Left colon (tissue), 2 donors: Measurements from ENCODE around the gene MEF2A. TPM values are rescaled to one million over a fixed set of nuclear protein-coding genes. Genes with fewer than 3 reads are reported as not detected.
A peak's percentile ranks its signal among the peaks of the same experiment; 100 is the strongest.

Source experiments
- ATAC-seq: fragments of 200-7000 bp; cut with Tn5 transposase; one replicate; pipeline ENCODE4 v1.9.1; 2020; ENCODE audit warnings: mild to moderate bottlenecking, moderate library complexity
- DNase-seq, 2 donors: peaks; one replicate each; pipeline ENCODE4 v3.0.0-alpha.2; 2020
- intact Hi-C, 2 donors: fragments of 100-400 bp; cut with DNase I in 1 of 2; cut with micrococcal nuclease in 1 of 2; formaldehyde crosslinking; loops; one replicate each; pipeline versions ENCODE4 v1.11.2 to v1.14.0; 2022; cut with DNase I, micrococcal nuclease
- total RNA-seq, 2 donors: library from RNA; stranded (reverse); fragmentation: NEBNext Ultra II Directional; extraction: Animal tissue kit (Norgen Biotek cat#: 25700); gene quantifications; one replicate each; pipeline ENCODE4 v1.2.1, GENCODE V29; 2021
- donor health status: DM: no; HTN: no; CAD: no.
- donor health status: DM: yes; HTN: yes; CAD: no.

The MEF2A gene
- total RNA-seq, 2 donors from 2014 or later, result 35.3 to 40.5 TPM

DNA sequence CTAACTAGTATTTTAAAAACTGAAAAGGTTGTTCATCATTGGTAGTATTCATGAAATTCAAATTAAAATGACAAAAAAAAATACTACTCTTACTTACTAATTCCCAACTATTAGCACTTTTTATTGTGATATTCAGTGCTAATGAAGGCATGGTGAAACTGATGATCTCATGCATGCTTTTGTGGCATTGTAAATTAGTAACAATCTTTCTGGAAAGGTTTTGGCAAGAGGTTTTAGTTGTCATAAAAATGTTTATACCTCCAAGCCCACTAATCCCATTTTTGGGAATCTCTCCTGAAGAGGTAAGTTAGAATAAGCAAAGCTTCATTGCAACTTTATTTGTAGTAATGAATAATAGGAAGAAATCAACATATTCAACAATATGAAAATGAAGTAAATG is 114.5 kb downstream of the MEF2A start:
- intact Hi-C loops, result no loop called here
- DNase-seq, result no peak
- ATAC-seq, result no peak

DNA sequence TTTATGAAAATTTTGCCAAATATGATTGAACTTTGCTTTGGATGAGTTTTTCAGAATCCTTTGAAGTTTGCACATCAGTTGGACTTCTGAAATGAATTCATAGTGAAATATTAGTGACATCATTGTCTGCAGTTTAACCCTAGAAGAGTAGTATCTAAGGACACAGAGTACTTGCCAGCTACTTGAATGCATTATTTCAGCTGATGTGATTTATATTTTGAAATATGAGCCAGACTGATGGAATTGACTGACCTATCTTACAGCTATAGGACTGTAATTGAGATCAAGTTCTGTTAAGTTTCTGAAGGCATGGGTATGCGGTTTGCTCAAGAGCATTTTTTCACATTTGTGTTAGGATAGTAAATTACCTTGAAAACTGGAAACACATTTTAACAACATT is 116.2 kb downstream of the MEF2A start:
- ATAC-seq, result no peak
- DNase-seq, result no peak
- intact Hi-C loops, result no loop called here

DNA sequence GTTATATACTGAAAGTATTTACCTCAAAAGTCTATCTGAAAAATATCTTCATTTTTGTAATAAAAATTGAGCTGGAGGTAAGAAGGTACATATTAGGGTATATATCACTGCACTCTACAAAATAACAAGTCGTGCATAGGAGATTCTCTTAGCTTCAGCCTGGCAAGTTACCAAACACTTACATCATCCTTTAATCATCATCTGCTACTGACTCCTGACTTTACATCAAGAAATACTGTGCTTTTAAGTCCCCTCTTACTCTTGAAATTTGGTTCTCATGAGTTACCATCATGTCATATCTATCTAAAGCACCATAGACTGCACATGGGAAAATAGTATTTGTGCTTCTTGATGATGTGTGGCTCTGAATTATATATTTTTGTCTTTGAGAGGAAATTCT is 116.7 kb downstream of the MEF2A start:
- ATAC-seq, result no peak
- no peak for DNase-seq
- intact Hi-C loops, result no loop called here

DNA sequence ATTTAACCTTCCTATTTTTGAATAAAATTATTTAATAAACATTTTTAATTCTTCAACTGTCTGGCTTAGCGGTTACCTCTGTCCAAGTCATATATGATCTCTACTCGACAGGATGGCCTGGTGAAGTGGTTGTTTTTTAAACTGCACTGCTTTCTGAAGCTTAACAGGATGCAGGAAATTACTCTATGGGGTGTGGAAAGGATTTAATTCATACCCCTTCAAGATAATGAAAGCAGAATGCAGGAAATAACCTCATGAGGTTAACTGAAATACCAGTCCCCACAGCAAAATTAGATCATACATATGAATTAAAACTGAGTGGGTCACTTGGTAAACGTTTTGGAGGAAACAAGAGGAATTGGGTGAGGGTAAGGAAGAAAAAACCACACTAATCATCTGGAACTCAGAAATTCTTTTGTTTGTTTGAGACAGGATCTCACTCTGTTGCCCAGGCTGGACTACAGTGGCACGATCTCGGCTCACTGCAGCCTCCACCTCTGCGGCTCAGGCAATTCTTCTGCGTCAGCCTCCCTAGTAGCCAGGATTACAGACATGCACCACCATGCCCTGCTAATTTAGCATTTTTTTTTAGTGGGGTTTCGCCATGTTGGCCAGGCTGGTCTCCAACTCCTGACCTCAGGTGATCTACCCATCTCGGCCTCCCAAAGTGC is 117.4 kb downstream of the MEF2A start:
- DNase-seq (no peak), ATAC-seq (no peak)
- intact Hi-C loops, result no loop called here

DNA sequence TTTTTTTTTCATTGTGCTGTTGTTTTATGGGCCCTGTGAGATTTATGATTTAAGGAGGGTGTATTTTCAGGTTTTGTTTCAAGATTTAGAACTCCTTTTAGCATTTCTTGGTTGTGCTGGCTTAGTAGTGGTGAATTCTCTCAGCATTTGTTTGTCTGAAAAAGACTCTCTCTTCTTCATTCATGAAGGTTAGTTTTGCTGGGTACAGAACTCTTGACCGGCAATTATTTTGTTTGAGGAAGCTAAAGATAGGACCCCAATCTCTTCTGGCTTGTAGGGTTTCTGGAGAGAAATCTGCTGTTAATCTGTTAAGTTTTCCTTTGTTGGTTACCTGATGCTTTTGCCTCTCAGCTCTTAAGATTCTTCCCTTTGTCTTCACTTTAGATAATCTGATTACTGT is 120.5 kb downstream of the MEF2A start:
- ATAC-seq, result no peak
- DNase-seq, result no peak
- intact Hi-C loops, result no loop called here

DNA sequence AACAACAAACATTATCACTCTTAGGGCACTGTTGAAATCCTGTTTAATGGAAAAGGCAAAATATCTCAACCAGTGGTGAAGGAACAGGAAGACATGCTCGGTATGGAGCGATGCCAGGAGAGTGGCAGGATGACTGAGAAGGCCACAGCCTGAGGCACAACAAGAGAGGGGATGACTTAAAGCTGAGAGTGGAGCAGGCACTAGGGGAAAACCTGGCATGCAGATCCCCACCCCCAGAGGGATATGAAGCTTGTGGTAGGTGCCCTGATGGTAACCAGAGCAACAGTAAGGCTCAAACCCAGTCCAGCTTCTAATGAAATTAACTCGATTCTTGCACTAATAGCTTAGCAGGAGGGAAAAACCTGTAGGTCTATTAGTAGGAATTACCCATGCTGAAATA is 127.0 kb downstream of the MEF2A start:
- intact Hi-C loops, result no loop called here

DNA sequence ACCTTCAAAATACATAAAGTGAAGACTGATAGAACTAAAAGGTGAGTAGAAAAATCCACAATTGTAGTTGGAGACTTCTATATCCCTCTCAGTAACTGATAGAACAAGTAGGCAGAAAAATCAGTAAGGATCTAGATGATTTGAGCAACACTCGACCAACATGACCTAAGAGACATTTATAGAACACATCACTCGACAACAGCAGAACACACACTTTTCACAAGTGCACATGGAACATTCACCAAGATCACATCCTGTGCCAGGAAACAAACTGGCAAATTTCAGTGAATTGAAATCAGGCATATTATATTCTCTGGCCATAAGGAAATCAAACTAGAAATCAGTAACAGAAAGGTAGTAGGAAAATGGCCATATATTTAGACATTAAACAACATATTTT is 130.3 kb downstream of the MEF2A start:
- intact Hi-C loops, result no loop called here
- no peak for DNase-seq
- ATAC-seq, result no peak

More for the DNA sequence above, 127.0 kb downstream of the MEF2A start:
- no peak for DNase-seq
- ATAC-seq, result no peak

DNA sequence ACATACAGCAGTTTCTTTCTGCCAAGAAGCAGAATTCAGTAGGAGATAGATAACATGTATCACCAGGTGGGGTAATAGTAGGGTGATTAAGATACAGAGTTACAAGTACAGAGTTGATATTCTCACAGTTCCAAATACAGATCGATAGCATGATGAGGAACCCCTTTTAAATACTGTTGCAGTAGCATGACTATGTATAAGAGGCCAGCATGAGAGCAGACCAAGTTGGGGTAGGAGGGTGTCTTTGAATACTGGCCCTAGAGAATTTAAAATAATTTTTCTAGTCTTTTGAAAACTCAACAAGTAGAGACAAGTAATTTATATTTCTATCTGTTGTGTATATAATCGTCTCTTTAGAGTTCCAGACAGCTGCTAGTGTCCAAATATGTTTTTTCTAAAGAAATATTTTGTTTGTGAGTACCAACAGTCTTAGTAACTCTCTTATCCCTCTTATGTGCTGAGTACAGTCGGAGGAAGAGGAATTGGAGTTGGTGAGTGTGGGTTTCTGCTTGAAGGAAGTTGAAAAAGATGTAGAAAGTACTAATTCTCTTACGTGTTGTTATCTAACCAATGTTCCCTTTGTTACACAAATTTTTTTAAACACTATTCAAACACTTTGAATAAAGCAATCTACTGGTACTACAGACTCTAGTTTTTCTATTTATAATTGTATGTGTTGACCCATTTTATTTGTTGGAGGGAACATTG is 137.3 kb downstream of the MEF2A start:
- intact Hi-C loops, result no loop called here
- no peak for ATAC-seq
- no peak for DNase-seq

DNA sequence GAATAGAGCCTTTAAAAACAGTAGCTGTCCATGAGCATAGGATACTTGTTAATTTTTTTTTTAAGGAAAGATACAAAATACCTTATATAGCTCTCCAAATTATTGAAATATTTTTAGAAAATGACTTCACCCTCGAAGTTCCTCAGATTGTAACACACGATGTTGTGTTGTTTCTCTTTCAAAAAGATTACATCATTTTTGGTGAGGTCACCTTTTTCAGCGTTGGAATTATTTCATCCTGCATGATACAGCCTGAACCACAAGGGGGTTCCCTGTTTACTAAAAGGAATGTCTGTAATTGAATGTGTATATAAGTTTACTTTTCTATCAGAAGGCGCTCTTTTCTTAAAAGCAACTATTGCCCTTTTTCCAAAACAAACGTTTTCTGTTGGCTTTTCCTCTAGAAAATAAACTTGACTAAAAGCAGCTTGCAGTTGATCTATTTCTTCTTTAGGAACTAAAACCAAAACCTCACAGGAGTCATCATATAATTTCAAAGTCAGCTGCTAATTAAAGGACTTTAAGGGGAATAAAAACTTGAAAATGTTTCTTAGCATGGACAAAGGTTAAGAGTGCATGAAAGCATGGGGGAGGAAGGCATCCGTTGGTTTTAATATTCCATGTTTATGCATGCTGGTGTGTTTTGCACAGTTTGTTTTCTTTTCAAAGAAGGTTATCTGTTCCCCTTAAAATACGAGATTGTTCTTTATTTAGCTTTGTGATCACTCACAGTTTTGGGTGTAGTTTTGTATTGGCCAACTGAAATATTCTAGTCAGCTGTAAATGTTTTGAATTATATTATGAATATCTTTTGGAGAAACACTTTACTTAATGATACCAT is 138.0 kb downstream of the MEF2A start:
- ATAC-seq, result peak; percentile 51
- no peak for DNase-seq
- intact Hi-C loops, result no loop called here

DNA sequence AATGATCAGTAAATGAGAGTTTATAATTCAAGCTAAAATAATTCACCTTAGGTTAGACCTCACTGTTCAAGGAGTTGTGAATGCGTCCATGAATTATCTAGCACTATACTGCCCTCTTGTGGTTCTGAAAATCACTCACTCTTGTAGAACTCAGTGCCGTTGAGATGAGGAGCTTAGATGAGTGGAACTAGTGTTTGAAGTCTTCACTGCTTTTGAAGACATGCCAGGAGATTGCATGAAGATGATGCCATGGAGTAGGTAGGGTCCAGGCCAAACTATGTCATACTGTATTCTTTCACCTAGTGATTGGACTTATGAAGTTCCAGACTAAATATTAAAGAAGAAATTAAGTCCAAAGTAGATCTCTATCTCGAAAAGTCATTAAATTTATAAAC is 138.7 kb downstream of the MEF2A start:
- intact Hi-C loops, result no loop called here
- DNase-seq, result no peak
- peak; percentile 75 for ATAC-seq

DNA sequence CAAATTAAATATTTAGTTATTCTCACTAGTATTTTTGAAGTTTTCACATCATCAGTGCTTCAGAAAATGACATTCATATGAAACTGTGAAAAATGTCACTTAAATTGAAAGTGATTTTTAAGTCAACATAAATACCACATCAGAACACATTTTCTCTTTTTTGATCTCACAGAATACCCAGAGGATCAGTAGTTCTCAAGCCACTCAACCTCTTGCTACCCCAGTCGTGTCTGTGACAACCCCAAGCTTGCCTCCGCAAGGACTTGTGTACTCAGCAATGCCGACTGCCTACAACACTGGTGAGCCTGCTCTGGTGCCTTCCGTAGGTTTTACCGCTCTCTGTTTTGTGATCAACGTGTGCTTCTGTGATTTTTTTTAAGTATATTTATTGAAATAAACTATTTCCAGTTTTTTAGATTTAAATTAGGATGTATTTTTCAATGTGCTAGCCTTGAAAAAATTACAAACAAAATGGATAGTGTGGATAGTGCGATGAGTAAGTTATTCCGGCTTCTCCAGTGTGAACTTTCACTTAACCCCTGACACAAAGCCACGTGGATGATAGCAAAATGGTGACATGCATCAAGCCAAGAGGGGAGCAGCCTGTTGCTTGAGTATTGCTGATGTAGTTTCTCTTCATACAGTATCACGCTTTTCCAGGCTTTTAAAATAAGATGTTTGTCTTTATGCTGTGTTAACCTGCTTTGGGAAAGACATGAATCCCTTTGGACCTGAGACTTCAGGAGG is 140.9 kb downstream of the MEF2A start:
- intact Hi-C loops, result loop anchor here in 1 of 2 donors (5.0 kb wide), 1 partner anchor 419 kb away; no protein-coding TSS in a partner anchor
- DNase-seq (no peak), ATAC-seq (no peak)

DNA sequence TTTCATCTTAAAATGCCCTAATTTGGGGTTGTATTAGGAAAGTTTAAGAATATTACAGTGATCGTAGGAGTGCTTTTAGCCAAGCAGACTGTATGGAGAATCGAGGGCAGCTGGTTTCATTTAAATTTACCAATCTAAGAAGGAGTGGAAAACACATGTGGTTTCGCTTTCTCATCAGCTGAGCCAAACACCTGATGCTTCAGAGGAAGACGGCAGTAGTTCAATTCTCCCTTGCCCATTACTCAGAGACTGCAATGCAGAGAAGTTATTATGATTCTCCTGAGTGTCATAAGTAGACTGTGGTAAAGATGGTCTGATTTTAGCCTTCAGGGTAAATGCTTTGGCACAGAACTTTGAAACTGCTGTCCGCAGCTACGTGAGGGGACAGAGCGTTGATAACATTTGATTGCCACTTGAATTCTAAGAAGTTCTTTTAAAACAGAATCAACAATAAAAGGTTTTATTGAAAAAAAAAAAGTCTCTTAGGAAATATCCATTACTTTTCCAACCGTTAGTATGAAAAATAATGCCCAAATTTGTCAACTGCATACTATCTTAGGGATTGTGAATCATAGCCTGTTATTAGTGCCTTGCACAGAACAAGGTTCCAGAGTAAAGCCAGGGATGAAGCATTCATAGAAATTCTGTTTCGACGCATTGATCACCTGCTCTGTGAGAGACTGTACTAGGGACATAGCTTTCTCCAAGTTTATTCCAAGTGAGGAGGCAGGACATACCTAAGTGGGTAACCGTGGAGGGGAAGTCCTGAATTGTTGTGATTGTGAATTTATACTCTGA is 141.9 kb downstream of the MEF2A start:
- ATAC-seq (no peak), DNase-seq (no peak)
- intact Hi-C loops, result loop anchor here in 1 of 2 donors (5.0 kb wide), 1 partner anchor 420 kb away; no protein-coding TSS in a partner anchor

DNA sequence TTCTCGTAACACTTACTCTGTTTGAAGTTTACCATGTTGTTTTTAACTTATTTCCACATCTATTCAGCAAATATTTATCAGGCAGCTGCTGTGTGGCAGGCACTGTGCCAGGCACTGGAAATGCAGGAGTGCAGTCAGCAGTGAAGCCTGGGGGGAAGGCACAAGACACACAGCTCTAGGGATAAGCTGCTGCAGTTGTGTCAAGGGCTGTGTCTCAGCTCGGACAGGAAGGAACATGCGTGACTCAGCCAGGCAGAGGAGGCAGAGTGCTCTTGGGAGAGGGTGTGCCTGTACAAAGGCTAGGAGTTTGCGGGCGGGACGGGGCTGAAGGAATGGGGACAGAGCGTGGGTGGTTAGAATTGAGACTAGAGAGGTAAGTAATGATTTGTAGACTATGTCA is 142.8 kb downstream of the MEF2A start:
- DNase-seq (peak; percentile 57 to 76), ATAC-seq (peak; percentile 93)
- intact Hi-C loops, result loop anchor here in 1 of 2 donors (5.0 kb wide), 1 partner anchor 421 kb away; no protein-coding TSS in a partner anchor

DNA sequence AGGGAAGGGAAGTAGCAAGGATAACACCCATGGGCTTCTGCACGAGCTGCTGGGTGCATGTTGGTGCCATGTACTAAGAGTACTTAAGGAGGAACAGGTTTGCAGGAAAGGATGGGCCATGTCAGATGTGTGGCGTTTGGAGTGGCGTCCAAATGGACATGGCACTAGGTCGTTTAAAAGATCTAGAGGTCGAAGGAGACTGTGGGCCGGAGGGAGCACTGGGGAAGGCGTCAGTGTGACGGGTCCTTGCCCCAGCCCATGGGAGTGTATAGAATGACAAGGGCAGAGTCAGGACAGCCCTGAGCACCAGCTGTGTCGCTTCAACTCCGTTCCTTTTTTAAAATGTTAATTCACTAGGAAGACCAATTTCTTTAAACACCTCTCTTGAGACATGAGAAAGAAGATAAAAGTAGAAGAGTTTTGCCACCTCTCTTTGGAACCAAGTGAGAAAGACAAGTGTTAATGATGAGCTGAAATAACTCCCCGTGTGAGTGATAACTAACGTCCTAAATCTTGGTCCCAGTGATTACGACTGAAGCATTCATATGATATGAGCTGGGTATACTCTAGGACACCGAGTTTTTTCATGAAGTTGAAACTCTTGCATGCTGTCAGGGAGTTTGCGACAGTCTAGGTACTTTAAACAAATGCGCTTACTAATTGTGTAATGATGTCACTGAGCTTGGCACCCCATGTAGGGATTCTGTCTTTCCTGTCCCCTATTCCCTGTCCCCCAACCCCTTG is 143.6 kb downstream of the MEF2A start:
- ATAC-seq (no peak), DNase-seq (no peak)
- intact Hi-C loops, result loop anchor here in 1 of 2 donors (5.0 kb wide), 1 partner anchor 422 kb away; no protein-coding TSS in a partner anchor

DNA sequence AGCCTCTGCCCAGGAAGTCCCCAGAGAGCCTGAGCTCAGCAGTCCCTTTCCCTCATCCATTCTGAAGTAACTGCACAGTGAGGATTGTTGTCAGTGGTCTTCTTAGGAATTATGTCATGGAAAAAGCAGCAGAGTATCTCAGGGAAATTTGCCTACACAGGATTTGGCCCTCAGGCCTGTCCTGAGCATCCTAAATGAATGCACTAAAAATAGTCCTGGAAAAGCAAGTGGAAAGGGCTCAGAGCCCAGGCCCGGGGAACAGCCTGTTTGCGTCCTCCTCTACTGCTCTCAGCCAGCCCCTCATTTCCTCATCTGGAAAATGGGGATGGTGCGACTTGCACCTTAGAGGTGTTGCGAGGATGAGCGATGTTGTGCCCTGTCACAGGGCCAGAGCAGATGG is 145.8 kb downstream of the MEF2A start:
- DNase-seq (no peak), ATAC-seq (no peak)
- intact Hi-C loops, result no loop called here

DNA sequence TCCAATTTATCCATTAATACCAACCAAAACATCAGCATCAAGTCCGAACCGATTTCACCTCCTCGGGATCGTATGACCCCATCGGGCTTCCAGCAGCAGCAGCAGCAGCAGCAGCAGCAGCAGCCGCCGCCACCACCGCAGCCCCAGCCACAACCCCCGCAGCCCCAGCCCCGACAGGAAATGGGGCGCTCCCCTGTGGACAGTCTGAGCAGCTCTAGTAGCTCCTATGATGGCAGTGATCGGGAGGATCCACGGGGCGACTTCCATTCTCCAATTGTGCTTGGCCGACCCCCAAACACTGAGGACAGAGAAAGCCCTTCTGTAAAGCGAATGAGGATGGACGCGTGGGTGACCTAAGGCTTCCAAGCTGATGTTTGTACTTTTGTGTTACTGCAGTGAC is 146.6 kb downstream of the MEF2A start:
- ATAC-seq (no peak), DNase-seq (no peak)
- intact Hi-C loops, result no loop called here

DNA sequence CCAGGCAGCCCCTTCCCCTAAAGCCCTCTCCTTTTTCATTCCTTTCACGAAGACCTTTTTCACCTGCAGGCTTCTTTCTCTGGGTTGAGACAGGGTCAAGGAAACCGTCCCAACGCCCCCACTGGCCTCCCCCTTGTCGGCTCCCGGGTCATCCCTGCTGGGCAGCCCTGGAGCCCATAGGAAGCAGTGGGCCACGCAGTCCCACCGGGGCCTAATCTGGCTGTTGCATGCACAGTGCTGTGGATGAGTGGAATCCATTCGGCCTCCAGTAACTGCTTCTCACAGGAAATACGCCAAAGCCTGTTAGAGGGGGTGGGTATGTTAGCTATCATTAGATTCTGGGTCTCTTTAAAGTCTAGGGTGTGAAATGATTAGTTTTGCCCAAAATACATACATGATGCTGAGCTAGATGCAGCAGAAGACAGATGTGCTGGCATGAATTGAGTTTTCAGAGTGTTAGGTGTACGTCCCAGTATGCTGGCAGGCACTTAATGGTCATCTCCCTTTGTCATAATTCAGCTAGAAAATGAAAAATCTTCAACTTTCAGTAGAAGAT is 150.8 kb downstream of the MEF2A start:
- intact Hi-C loops, result no loop called here
- ATAC-seq (no peak), DNase-seq (no peak)
